ENCODE results near the gene TASOR.

TASOR gene

GRCh38 chr3:56633602-56634535, 49.2 kb downstream of the TASOR start:
- TF ChIP-seq, protein P1, sequence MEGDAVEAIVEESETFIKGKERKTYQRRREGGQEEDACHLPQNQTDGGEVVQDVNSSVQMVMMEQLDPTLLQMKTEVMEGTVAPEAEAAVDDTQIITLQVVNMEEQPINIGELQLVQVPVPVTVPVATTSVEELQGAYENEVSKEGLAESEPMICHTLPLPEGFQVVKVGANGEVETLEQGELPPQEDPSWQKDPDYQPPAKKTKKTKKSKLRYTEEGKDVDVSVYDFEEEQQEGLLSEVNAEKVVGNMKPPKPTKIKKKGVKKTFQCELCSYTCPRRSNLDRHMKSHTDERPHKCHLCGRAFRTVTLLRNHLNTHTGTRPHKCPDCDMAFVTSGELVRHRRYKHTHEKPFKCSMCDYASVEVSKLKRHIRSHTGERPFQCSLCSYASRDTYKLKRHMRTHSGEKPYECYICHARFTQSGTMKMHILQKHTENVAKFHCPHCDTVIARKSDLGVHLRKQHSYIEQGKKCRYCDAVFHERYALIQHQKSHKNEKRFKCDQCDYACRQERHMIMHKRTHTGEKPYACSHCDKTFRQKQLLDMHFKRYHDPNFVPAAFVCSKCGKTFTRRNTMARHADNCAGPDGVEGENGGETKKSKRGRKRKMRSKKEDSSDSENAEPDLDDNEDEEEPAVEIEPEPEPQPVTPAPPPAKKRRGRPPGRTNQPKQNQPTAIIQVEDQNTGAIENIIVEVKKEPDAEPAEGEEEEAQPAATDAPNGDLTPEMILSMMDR (IDR thresholded peaks at IDR 0.05; ENCODE audit: low read depth, low read length): no peak
- no peak overlapping the region for H3K4me3 ChIP-seq (ENCODE audit: low read depth, low read length)

All from WI38 (cell line).